A673 (cell line): ENCODE measurements around the gene DIPK1C. TPM values are rescaled to one million over a fixed set of nuclear protein-coding genes. Genes with fewer than 3 reads are reported as not detected.
A peak's percentile ranks its signal among the peaks of the same experiment; 100 is the strongest.

Source experiments
- BruUV-seq: library from RNA; stranded (reverse); fragments of 400-500 nt; replicated peaks from 2 replicates; lab custom pipeline; 2021; lab: Mats Ljungman, UMichigan
- CTCF ChIA-PET: fragments of 300-600 bp; sonication (Branson Sonifier 250); formaldehyde crosslinking; loops from one replicate; lab custom pipeline; 2022; ENCODE audit warnings: antibody characterized with exemption; lab: Charles Lee
- POLR2A ChIA-PET: fragments of 300-600 bp; sonication (Branson Sonifier 250); formaldehyde crosslinking; loops from one replicate; lab custom pipeline; 2022; ENCODE audit warnings: antibody characterized with exemption; ENCODE audit not compliant: low non-redundant PET; lab: Charles Lee
- DNase-seq: peaks from one replicate; pipeline ENCODE4 v3.0.0-alpha.2; 2015; ENCODE audit warnings: low spot score
- H3K27ac ChIP-seq: fragments of 200-600 bp; sonication (generic); 2 replicates; pipeline ENCODE4 v1.5.1; 2016; ENCODE audit warnings: mixed run types, low read depth, mild to moderate bottlenecking, mixed read lengths, antibody characterized with exemption, low read length; ENCODE audit not compliant: poor library complexity, severe bottlenecking
- H3K27me3 ChIP-seq: fragments of 200-600 bp; sonication (generic); replicated peaks from 2 replicates; pipeline ENCODE4 v1.6.1; 2017; ENCODE audit warnings: mixed run types, low read depth, mild to moderate bottlenecking, mixed read lengths, antibody characterized with exemption, low read length; ENCODE audit not compliant: insufficient read depth, poor library complexity
- H3K36me3 ChIP-seq: fragments of 200-600 bp; sonication (generic); 2 replicates; pipeline ENCODE4 v1.6.1; 2016; ENCODE audit warnings: mixed run types, mild to moderate bottlenecking, mixed read lengths, antibody characterized with exemption, low read length; ENCODE audit not compliant: insufficient read depth, poor library complexity, severe bottlenecking
- H3K4me1 ChIP-seq: fragments of 200-600 bp; sonication (generic); 2 replicates; pipeline ENCODE4 v1.6.1; 2017; ENCODE audit warnings: mixed run types, mild to moderate bottlenecking, mixed read lengths, antibody characterized with exemption, low read length; ENCODE audit not compliant: insufficient read depth, poor library complexity, severe bottlenecking
- H3K4me3 ChIP-seq: fragments of 200-600 bp; sonication (generic); 2 replicates; pipeline ENCODE4 v1.5.1; 2016; ENCODE audit warnings: low read depth, mixed run types, mild to moderate bottlenecking, mixed read lengths, low read length; ENCODE audit not compliant: poor library complexity, severe bottlenecking
- H3K9me3 ChIP-seq: fragments of 200-600 bp; sonication (generic); 2 replicates; pipeline ENCODE4 v1.6.1; 2016; ENCODE audit warnings: mixed run types, low read depth, mild to moderate bottlenecking, mixed read lengths, antibody characterized with exemption, low read length; ENCODE audit not compliant: poor library complexity, severe bottlenecking
- EZH2 ChIP-seq: fragments of 200-600 bp; sonication (generic); IDR thresholded peaks from 2 replicates; pipeline ENCODE4 v1.6.1; 2017; ENCODE audit warnings: borderline replicate concordance, low read depth, mild to moderate bottlenecking, mixed read lengths, antibody characterized with exemption, low read length; ENCODE audit not compliant: poor library complexity, severe bottlenecking
- intact Hi-C: fragments of 100-400 bp; cut with micrococcal nuclease; formaldehyde crosslinking; loops from one replicate; pipeline ENCODE4 v1.10.0; 2022; ENCODE audit not compliant: unreplicated experiment
- total RNA-seq: library from RNA; stranded (reverse); gene quantifications from 2 replicates; pipeline ENCODE4 v1.2.3, GENCODE V29; 2021
- TF ChIP-seq, protein P1 (sequence below): fragments of 300-800, 200-600 bp; sonication (generic); conservative IDR thresholded peaks from 2 replicates; pipeline ENCODE4 v1.5.1; 2017; ENCODE audit warnings: low read depth, mild to moderate bottlenecking, antibody characterized with exemption, low read length, moderate library complexity, mixed read lengths

Gene DIPK1C
- total RNA-seq, 1 experiment from 2014 or later, result not detected

DNA sequence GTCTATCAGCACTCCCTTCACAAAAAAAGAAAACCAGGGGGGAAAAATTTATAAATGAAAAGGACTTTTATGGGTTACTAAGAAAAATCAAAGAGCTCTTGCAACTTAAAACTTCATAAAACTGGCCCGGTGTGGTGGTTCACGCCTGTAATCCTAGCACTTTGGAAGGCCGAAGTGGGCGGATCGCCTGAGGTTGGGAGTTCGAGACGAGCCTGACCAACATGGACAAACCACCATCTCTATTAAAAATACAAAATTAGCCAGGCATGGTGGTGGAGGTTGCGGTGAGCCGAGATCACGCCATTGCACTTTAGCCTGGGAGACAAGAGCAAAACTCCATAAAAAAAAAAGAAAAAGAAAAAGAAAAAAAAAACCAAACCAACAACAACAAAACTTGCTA, 1.7 kb downstream of the DIPK1C start:
- no peak overlapping the region for H3K27ac ChIP-seq
- H3K9me3 ChIP-seq, result no peaks in the 10 kb centered on the region
- no peaks in the 10 kb centered on the region for H3K36me3 ChIP-seq
- CTCF ChIA-PET, result no interaction called here
- H3K27me3 ChIP-seq, result peaks cover 77% of the 10 kb centered on the region
- POLR2A ChIA-PET, result no interaction called here
- H3K4me3 ChIP-seq, result no peak overlapping the region
- H3K4me1 ChIP-seq, result no peaks in the 10 kb centered on the region
- TF ChIP-seq, protein P1, sequence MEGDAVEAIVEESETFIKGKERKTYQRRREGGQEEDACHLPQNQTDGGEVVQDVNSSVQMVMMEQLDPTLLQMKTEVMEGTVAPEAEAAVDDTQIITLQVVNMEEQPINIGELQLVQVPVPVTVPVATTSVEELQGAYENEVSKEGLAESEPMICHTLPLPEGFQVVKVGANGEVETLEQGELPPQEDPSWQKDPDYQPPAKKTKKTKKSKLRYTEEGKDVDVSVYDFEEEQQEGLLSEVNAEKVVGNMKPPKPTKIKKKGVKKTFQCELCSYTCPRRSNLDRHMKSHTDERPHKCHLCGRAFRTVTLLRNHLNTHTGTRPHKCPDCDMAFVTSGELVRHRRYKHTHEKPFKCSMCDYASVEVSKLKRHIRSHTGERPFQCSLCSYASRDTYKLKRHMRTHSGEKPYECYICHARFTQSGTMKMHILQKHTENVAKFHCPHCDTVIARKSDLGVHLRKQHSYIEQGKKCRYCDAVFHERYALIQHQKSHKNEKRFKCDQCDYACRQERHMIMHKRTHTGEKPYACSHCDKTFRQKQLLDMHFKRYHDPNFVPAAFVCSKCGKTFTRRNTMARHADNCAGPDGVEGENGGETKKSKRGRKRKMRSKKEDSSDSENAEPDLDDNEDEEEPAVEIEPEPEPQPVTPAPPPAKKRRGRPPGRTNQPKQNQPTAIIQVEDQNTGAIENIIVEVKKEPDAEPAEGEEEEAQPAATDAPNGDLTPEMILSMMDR, result no peak
- peak; percentile 42 for TF ChIP-seq EZH2
- intact Hi-C loops, result no loop called here
- DNase-seq, result no peak
- BruUV-seq, result no TSS peak

DNA sequence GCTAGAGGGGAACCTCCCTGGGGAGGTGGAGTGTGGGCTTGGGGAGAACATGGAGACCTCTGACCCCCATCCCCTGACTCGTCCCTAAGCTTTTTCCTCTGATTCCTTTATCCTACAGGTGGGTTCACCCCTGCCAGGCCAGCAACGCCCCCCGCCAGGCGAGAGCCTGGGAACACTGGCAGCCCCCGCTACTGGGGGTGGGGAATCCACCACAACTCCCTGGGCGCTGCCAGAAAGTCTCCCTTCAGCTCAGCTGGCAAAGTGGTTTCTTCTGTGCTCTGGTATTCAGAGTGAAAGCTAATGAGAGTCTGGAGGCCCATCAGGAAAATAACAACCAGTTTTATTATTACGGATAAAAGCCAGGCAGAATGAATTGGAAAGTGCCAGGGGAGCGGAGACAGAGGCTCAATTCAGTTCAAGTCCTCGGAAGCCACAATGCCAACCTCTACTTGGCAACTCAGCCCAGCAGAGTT, 2.8 kb downstream of the DIPK1C start:
- ChIA-PET POLR2A (no interaction called here), CTCF (no interaction called here)
- Histone ChIP-seq H3K27me3 (peaks cover 70% of the 10 kb centered on the region), H3K36me3 (no peaks in the 10 kb centered on the region), H3K9me3 (no peaks in the 10 kb centered on the region), H3K4me3 (no peak overlapping the region), H3K27ac (no peak overlapping the region), H3K4me1 (no peaks in the 10 kb centered on the region)
- DNase-seq, result no peak
- BruUV-seq, result no TSS peak
- intact Hi-C loops, result no loop called here
- TF ChIP-seq, protein P1, result no peak
- TF ChIP-seq EZH2, result no peak

DNA sequence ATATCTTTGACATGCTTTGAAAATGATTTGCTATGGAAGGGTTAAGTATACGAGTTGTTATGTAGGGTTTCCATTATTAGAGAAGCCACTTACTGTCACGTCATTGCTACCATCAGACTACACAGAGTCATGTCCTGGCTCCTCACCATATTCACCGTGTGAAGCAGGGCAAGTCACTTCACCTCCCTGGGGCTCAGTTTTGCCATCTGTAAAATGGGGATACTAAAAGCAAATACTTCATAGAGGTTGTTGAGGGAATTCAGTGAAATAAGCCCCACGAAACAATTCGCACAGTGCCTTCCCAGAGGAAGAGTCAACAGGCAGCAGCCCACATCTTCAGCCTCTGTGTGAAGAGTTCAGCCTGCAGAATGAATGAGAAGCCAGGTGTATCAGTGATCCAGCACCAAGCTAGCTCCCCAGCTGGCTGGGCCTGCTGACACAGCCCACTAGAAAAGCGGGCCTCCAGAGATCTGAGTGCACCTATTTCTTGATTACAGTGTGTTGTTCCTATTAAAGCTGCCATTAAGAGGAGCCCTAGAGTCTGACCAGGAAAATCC, 3.4 kb downstream of the DIPK1C start:
- TF ChIP-seq, protein P1, result no peak
- Histone ChIP-seq H3K4me1 (no peaks in the 10 kb centered on the region), H3K9me3 (no peaks in the 10 kb centered on the region), H3K4me3 (no peak overlapping the region), H3K27me3 (peaks cover 64% of the 10 kb centered on the region), H3K36me3 (no peaks in the 10 kb centered on the region), H3K27ac (no peak overlapping the region)
- ChIA-PET CTCF (no interaction called here), POLR2A (no interaction called here)
- intact Hi-C loops, result no loop called here
- DNase-seq, result no peak
- no TSS peak for BruUV-seq
